ENCODE measurements around the gene TRMO. TPM values are rescaled to one million over a fixed set of nuclear protein-coding genes. Genes with fewer than 3 reads are reported as not detected.

Gene TRMO
- total and polyA plus RNA-seq, 2 of the 13 experiments (the other 11 are each of a cell fraction or from before 2014, with no cell fraction given) = 8.7 to 18.6 TPM

GRCh38 chr9:97940741-97941140, 18.4 kb upstream of the TRMO start:
- H2AFZ ChIP-seq (ENCODE audit: low read length) = no peak overlapping the region
- no TSS peak for BruUV-seq (replicated peaks)
- no peak overlapping the region for H3K9ac ChIP-seq (ENCODE audit: insufficient read depth, low read depth, low read length)
- no peak for DNase-seq (ENCODE audit: low spot score)
- no peak for FAIRE-seq
- TF ChIP-seq, protein P1, sequence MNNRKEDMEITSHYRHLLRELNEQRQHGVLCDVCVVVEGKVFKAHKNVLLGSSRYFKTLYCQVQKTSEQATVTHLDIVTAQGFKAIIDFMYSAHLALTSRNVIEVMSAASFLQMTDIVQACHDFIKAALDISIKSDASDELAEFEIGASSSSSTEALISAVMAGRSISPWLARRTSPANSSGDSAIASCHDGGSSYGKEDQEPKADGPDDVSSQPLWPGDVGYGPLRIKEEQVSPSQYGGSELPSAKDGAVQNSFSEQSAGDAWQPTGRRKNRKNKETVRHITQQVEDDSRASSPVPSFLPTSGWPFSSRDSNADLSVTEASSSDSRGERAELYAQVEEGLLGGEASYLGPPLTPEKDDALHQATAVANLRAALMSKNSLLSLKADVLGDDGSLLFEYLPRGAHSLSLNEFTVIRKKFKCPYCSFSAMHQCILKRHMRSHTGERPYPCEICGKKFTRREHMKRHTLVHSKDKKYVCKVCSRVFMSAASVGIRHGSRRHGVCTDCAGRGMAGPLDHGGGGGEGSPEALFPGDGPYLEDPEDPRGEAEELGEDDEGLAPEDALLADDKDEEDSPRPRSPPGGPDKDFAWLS (CRISPR knock-in tag; IDR thresholded peaks at IDR 0.05; ENCODE audit: borderline replicate concordance) = no peak
- TF ChIP-seq ZNF670 (CRISPR knock-in tag; IDR thresholded peaks at IDR 0.05; ENCODE audit: borderline replicate concordance) (no peak), ZNF770 (CRISPR knock-in tag; IDR thresholded peaks at IDR 0.05) (no peak), ETV6 (CRISPR knock-in tag; conservative IDR thresholded peaks at IDR 0.05) (no peak)
- intact Hi-C loops (cut with micrococcal nuclease; ENCODE audit: unreplicated experiment) (no loop called here), in situ Hi-C loops (cut with HindIII; ENCODE audit: extremely low pct_ligation_motif_present, low pct_unique_long_range_greater_than_20kb) (no loop called here)
- WGBS (ENCODE audit: low lambda C conversion rate) = under 1% methylated on average over 3 of the region's 3 CpGs
- no peak overlapping the region for H3K27ac ChIP-seq (ENCODE audit: extremely low read length, insufficient read depth, low read length)
- H3K27me3 ChIP-seq (ENCODE audit: control insufficient read depth in 1 of 2, insufficient read depth in 2 of 2, low read length in 2 of 2) = 0 out of 5 replicates have a peak, but pooled peaks cover 0 to 3% of the 10 kb centered on the region in 2 experiments
- H3K9me3 ChIP-seq (ENCODE audit: low read length) = no peaks in the 10 kb centered on the region
- ChIA-PET CTCF (ENCODE audit: low intra/inter-chr PET ratio, low total read pairs) (no interaction called here), POLR2A (no interaction called here)
- ATAC-seq = no peak
- H3K4me1 ChIP-seq (ENCODE audit: insufficient read depth, low read length) = no peaks in the 10 kb centered on the region
- no peak overlapping the region for H3K4me2 ChIP-seq (ENCODE audit: low read depth, low read length)
- H3K4me3 ChIP-seq (replicated peaks in 1 of 3; ENCODE audit: insufficient read depth in 1 of 3, low read depth in 2 of 3, low read length in 3 of 3) = no peak overlapping the region
- H4K20me1 ChIP-seq (ENCODE audit: insufficient read depth, low read length) = no peaks in the 10 kb centered on the region
- H3K79me2 ChIP-seq (ENCODE audit: insufficient read depth, low read length) = no peaks in the 10 kb centered on the region
- H3K36me3 ChIP-seq (replicated peaks in 1 of 2; ENCODE audit: control insufficient read depth in 1 of 2, insufficient read depth in 2 of 2, low read length in 2 of 2) = no peaks in the 10 kb centered on the region

DNA sequence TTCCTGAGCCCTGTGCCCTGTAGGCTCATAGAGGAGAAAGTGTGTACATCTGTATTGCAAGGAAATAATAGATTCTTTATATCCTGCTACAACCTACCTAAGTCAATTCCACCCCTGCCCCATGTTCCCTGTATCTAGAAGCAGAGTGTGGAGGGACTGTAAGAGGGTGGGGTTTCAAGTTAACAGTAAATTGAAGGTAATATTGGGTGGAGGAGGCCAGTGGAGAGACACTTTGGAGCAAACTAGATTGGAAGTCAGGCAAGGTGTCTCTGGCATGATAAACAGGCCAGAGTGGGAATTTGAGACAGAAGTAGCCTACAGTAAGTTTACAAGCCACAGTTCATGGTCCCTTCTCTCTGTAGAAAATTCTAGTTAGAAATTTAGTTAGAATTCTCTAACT, 17.9 kb upstream of the TRMO start:
- ATAC-seq = no peak
- FAIRE-seq = no peak
- in situ Hi-C loops (cut with HindIII; ENCODE audit: extremely low pct_ligation_motif_present, low pct_unique_long_range_greater_than_20kb) = no loop called here
- TF ChIP-seq GTF3A (CRISPR knock-in tag; conservative IDR thresholded peaks at IDR 0.05) = no peak
- TF ChIP-seq ZNF670 (CRISPR knock-in tag; IDR thresholded peaks at IDR 0.05; ENCODE audit: borderline replicate concordance) = no peak
- TF ChIP-seq, protein P2, sequence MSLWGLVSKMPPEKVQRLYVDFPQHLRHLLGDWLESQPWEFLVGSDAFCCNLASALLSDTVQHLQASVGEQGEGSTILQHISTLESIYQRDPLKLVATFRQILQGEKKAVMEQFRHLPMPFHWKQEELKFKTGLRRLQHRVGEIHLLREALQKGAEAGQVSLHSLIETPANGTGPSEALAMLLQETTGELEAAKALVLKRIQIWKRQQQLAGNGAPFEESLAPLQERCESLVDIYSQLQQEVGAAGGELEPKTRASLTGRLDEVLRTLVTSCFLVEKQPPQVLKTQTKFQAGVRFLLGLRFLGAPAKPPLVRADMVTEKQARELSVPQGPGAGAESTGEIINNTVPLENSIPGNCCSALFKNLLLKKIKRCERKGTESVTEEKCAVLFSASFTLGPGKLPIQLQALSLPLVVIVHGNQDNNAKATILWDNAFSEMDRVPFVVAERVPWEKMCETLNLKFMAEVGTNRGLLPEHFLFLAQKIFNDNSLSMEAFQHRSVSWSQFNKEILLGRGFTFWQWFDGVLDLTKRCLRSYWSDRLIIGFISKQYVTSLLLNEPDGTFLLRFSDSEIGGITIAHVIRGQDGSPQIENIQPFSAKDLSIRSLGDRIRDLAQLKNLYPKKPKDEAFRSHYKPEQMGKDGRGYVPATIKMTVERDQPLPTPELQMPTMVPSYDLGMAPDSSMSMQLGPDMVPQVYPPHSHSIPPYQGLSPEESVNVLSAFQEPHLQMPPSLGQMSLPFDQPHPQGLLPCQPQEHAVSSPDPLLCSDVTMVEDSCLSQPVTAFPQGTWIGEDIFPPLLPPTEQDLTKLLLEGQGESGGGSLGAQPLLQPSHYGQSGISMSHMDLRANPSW (CRISPR knock-in tag; IDR thresholded peaks at IDR 0.05; ENCODE audit: borderline replicate concordance) = no peak
- no peak for TF ChIP-seq NR2F1 (CRISPR knock-in tag; IDR thresholded peaks at IDR 0.05)
- no peak for TF ChIP-seq FOXA3 (CRISPR knock-in tag; IDR thresholded peaks at IDR 0.05)
- TF ChIP-seq ZNF784 (CRISPR knock-in tag; IDR thresholded peaks at IDR 0.05; ENCODE audit: borderline replicate concordance) = no peak
- TF ChIP-seq GABPB1 (CRISPR knock-in tag; IDR thresholded peaks at IDR 0.05) = no peak

More for the DNA sequence above, 17.9 kb upstream of the TRMO start:
- Histone ChIP-seq H3K9me3 (ENCODE audit: low read length) (no peaks in the 10 kb centered on the region), H4K20me1 (ENCODE audit: insufficient read depth, low read length) (no peaks in the 10 kb centered on the region), H3K4me1 (ENCODE audit: insufficient read depth, low read length) (no peaks in the 10 kb centered on the region), H3K4me2 (ENCODE audit: low read depth, low read length) (no peak overlapping the region), H2AFZ (ENCODE audit: low read length) (no peak overlapping the region), H3K4me3 (replicated peaks in 1 of 3; ENCODE audit: insufficient read depth in 1 of 3, low read depth in 2 of 3, low read length in 3 of 3) (no peak overlapping the region), H3K79me2 (ENCODE audit: insufficient read depth, low read length) (no peaks in the 10 kb centered on the region), H3K36me3 (replicated peaks in 1 of 2; ENCODE audit: control insufficient read depth in 1 of 2, insufficient read depth in 2 of 2, low read length in 2 of 2) (no peaks in the 10 kb centered on the region), H3K27ac (ENCODE audit: extremely low read length, insufficient read depth, low read length) (no peak overlapping the region), H3K9ac (ENCODE audit: insufficient read depth, low read depth, low read length) (no peak overlapping the region), H3K27me3 (ENCODE audit: control insufficient read depth in 1 of 2, insufficient read depth in 2 of 2, low read length in 2 of 2) (peaks cover 1 to 3% of the 10 kb centered on the region in 2 experiments; a peak in 1 of 5 replicates)
- CTCF ChIA-PET (ENCODE audit: low intra/inter-chr PET ratio, low total read pairs) = no interaction called here
- intact Hi-C loops (cut with micrococcal nuclease; ENCODE audit: unreplicated experiment) = no loop called here
- POLR2A ChIA-PET = no interaction called here
- no TSS peak for BruUV-seq (replicated peaks)
- no peak for DNase-seq (ENCODE audit: low spot score)
